Suppressor macrophage treated with lipopolysaccharide for 1 hour (primary cell): Measurements from ENCODE around the gene FAT1.

Source experiments
- DNase-seq, 3 donors: peaks; one replicate each; pipeline ENCODE4 v3.0.0-alpha.2; 2020 to 2022

Gene FAT1

DNA sequence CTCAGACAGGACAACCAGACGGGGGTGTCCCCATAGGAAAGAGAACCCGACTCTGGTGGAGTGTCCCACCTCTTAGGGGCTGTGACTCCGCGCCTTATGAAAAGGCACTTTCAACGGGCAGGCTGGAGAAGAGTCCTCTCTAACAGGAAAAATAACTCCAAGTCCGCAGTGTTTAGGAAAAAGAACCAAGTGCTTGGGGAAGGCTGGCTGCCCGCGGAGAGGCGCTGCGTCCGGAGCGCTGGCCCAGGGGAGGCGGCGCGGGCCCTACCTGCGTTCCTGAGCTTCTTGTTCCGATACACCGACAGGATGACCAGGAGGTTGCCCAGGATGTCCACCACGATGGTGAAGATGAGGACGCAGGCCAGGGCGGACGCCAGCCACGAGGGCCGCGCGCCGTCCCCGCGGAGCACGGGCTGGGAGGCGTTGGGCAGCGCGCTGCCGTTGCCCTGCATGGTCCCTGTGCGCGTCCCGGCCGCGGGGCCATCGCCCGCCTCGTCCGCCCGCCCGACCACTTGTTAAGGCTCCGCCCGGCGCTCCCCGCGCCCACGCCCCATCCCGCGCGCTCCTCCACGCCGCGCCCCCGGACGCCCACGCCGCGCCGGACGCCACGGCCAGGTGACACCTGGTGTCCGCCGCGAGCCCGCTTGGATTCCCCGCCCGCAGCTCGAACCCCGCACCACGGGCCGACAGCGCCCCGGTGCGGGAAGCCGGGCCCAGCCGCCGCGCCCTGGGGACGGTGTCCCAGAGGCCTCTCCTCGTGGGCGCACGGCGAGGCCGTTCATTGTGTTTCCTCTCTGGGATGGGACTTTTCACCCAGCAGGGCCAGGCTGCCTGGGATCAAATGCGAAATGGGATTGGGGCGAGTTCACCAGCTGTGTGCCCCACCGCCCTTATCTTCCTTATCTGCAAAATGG is 168.5 kb downstream of the FAT1 start, which contains the start of gene MTNR1A:
Gene MTNR1A (minus strand): TSS at position 654 of the 914 bp plus-strand sequence. CDS start 202 bp downstream, at position 452.
- no peak for DNase-seq

DNA sequence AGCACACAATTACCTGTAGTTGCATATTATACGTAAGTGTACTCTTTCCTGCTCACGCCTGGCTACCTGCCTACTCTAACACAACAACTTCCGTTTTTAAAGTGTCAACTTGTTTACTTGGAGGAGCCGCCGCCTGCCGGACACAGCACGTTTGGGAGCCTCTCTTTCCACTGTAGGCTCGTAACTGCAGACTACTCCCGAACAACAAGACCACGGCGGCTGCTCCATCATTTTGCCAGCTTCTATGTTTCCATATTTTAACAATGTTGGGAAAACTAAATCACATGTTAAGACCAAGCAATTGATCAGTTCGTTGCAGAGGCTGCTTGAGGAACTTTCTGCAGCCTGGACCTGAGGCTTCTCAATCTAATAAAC is 169.1 kb downstream of the FAT1 start:
- DNase-seq = no peak

DNA sequence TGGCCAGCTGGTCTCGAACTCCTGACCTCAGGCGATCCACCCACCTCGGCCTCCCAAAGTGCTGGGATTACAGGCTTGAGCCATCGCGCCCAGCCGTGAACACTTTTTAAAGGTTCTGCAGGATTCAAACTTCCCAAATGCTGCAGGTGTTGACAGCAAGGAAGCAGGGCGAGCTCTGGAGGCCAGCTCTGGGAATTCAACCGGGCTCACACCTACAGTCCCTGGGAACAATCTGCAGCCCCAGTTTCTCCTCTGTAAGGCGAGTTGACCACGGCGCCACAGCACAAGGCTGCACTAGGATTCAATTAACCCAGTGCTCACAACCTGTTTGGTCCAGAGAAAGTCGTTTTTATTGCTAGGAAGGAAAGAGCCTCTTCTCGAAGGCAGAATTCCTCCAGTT is 169.9 kb downstream of the FAT1 start:
- DNase-seq = no peak

DNA sequence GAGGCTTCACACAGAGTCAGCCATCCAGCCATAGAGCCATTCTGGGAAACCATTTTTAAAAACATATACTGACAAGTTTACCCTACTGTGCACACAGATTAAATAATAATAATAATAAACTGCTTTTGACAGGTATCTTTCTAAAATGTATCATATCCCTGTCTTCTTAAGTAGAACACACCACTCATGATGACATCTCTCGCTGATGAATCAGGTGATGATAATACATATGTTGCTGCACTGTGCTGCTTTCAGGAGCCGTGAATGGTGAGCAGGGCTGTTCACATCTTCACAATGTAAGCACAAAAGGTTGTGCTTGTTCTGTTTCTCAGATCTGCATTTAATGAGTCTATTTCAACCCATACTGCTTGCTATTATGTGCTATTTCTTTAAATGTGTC is 171.8 kb downstream of the FAT1 start:
- DNase-seq = no peak

DNA sequence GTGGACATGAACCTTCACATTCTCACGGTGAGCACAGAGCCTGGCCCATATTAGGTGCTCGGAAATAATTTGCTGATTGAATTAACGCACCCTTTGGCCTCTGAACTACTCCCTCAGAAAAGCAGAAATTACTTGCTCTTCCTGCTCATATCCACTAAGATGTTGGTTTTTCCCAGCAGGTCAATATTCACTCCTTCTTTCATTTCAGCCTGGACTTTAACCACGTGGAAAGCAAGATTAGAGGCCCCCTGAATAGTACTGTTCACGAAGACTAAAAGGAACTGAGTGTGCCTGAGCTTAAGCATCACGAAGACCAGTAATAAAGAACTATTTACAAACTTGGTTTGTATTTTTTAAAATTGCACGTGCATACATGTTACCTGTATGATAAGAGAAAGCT is 178.2 kb downstream of the FAT1 start:
- no peak for DNase-seq

DNA sequence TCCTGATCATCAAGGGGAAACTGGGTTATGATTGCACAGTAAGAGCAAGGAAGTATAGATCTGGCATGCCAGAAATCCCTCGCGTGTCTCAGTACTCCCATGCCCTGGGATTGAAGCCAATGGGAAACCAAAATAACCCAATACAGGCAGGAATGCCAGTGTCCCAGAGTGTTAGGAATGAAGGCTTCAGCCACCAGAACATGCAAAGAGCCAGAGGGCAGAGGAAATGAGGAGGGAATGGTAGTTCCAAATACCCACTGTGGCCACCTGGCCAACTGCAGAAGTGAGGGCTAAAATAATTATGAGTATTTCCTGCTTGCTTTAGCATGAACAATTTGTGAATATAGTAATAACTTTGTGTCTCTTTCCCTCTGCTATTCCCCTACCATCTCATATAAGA is 180.4 kb downstream of the FAT1 start:
- no peak for DNase-seq

DNA sequence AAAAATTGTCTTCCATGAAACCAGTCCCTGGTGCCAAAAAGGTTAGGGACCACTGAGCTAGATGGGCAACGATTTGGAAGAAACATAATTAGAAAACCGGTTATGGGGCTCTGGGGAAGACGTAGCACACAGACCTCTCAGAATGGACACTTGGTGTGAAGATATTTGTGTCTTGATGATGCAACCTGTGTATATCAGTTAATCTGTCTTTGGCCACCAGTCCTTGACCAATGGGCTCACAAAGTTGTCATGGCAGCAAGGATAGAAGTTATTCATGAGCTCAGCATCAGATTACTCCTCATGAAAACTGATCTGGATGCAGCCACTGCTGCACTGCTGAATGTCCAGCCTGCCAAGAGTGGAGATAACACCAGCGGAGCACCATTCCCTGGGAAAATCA is 181.9 kb downstream of the FAT1 start:
- no peak for DNase-seq

DNA sequence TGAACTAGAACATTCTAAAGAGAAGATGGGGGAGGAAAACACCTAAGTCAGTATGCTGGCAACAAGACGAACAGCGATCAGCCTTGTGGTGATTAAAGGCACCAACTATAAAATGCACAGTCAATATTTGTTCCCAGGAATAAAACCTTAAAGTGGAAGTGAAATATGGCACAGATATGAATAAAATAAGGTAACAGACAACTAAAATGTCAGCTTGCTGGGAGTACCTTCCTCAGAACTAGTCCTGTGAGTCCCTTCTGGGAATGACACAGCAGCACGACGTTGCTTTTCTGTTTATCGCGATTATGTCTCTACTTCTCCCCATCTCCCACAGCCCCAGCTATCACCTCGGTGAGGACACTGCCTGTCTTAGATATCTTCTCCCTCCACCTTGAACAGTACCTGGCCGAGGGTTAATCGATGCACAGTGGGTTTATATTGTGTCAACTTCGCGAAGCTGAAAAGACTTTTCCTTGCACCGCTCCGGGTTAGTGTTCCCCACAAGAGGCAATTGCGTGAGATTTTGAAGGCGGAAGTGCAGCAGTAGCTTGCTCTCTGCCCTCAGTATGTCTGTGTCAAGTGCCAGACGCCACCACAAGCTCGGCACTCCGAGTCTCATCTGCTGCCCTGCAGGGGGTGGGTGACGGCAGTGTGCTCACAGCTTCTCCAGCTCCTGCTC is 185.7 kb downstream of the FAT1 start:
- DNase-seq = no peak
